ENCODE measurements around the gene FAM174B. TPM values are rescaled to one million over a fixed set of nuclear protein-coding genes. Genes with fewer than 3 reads are reported as not detected.

The FAM174B gene
- total RNA-seq, 1 donor from 2014 or later = 4.9 TPM

DNA sequence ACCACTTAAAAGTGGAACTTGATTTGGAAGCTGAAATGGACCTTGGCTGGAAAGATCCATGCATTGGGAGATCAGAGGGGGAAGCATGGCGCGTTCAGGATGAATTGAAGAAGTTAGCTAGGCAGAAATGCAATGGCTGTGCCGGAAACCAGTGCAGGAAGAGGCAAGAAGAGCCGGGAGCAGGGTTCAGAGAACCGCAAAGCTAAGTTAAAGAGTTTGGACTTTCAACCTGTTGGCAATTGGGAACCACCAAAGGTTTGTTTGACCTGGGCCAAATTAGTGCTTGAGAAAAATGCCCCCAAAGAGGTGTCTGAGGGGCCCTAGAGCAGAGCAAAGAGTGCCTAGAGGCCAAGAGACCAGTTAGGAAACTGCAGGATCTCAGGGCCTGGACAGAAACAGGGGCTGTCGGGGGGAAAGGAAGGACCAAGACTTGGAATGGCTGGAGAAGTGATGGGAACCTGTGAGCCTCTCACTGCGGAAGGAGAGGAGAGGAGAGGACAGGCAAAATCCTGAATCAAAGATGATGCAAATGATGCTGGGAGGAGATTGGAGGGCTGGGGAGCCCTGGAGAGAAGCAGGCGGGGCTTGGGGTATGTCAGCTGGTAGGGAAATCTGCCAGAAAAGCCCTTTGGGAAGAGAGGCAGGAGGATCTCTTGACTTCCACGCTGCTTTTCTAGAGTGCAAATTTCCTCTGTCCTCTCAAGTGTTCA is 49.3 kb downstream of the FAM174B start:
- intact Hi-C loops (cut with DNase I) = no loop called here
- no peak for DNase-seq (ENCODE audit: extremely low spot score in 2 of 2)
- Histone ChIP-seq H3K36me3 (no peaks in the 10 kb centered on the region), H3K27ac (no peak overlapping the region), H3K4me3 (no peak overlapping the region), H3K9me3 (no peaks in the 10 kb centered on the region), H3K27me3 (no peaks in the 10 kb centered on the region), H3K4me1 (no peaks in the 10 kb centered on the region)
- TF ChIP-seq POLR2A (IDR thresholded peaks at IDR 0.05) = no peak
- TF ChIP-seq, protein P1, sequence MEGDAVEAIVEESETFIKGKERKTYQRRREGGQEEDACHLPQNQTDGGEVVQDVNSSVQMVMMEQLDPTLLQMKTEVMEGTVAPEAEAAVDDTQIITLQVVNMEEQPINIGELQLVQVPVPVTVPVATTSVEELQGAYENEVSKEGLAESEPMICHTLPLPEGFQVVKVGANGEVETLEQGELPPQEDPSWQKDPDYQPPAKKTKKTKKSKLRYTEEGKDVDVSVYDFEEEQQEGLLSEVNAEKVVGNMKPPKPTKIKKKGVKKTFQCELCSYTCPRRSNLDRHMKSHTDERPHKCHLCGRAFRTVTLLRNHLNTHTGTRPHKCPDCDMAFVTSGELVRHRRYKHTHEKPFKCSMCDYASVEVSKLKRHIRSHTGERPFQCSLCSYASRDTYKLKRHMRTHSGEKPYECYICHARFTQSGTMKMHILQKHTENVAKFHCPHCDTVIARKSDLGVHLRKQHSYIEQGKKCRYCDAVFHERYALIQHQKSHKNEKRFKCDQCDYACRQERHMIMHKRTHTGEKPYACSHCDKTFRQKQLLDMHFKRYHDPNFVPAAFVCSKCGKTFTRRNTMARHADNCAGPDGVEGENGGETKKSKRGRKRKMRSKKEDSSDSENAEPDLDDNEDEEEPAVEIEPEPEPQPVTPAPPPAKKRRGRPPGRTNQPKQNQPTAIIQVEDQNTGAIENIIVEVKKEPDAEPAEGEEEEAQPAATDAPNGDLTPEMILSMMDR (IDR thresholded peaks at IDR 0.05) = no peak

DNA sequence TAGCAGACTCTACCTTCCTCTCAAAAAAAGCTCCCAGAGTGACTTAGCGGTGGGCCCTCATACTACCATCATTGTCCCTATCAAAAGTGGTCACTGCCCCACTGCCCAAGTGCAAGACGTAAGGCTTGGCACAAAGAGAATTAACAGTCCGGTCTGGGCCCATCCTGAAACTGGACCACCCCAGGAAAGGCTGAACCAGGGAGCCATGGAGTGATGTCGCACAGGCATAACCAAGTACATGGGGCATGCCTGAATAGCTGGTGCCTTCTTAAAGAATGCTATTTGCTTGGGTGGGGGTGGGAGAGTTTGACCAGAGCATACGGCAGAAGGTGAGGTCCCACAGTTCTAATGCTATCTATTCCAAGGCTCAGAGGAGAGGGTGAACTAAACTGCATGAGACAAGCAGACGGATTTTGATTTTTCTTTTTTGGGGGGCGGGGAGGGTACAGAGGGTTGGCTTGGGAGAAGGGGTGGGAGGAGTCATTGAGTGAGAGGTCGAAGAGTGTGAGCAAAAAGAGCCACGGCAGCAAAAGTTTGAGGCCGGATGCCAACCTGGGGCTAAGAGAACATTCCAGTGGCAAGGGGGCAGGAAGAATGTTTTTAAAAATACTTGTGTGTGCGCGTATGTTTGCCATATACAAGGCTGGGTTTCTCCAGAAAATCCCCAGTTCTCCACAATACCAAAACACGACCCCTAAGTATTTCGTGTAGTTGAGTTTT is 50.2 kb downstream of the FAM174B start:
- Histone ChIP-seq H3K9me3 (no peaks in the 10 kb centered on the region), H3K4me1 (no peaks in the 10 kb centered on the region), H3K4me3 (no peak overlapping the region), H3K27ac (no peak overlapping the region), H3K27me3 (no peaks in the 10 kb centered on the region), H3K36me3 (no peaks in the 10 kb centered on the region)
- DNase-seq (ENCODE audit: extremely low spot score in 2 of 2) = no peak
- intact Hi-C loops (cut with DNase I) = no loop called here
- no peak for TF ChIP-seq POLR2AphosphoS5 (IDR thresholded peaks at IDR 0.05; ENCODE audit: insufficient read depth in 1 of 2, low read depth in 1 of 2)
- no peak for TF ChIP-seq POLR2A (IDR thresholded peaks at IDR 0.05)
- TF ChIP-seq, protein P1 (IDR thresholded peaks at IDR 0.05) = no peak

DNA sequence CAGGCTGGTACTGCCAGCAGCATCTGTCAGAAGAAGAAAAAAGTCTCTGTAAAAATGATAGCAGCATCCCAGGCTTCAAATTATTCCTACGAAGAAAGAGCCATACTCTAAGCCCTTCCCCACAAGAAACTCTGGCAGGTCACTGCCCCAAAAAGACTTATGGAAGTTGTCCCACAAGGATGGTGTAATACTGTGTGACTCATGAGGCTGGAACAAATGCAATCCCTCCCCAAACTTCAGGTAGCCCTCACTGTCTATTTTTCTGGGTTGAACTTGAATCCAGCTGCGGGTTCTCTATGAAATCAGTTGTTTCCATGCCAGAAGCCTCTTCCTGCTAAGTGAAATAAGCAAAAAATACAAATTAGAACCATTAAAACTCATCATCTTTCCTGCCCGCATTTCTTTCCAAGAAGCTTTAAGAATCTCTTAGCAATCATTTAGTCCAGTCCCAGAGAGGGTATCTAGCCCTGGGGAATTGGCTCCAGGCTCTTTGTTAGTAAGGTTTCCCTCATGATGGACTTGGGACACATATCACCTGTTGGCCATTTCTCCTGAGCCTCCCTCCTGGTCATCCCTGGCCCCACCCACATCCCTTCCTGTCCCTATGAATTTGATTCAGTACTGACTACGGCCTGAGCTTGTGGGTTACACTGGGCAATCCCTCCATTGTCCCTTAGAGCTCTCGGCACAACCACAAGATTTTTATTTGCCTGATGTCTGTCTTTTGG is 51.7 kb downstream of the FAM174B start:
- H3K9me3 ChIP-seq = no peaks in the 10 kb centered on the region
- TF ChIP-seq POLR2AphosphoS5 (IDR thresholded peaks at IDR 0.05; ENCODE audit: insufficient read depth in 1 of 2, low read depth in 1 of 2) (peak in 1 of 2 donors; percentile 24), POLR2A (IDR thresholded peaks at IDR 0.05) (no peak)
- TF ChIP-seq, protein P1 (IDR thresholded peaks at IDR 0.05) = no peak
- H3K36me3 ChIP-seq = no peaks in the 10 kb centered on the region
- intact Hi-C loops (cut with DNase I) = no loop called here
- no peaks in the 10 kb centered on the region for H3K4me1 ChIP-seq
- H3K4me3 ChIP-seq = no peak overlapping the region
- H3K27me3 ChIP-seq = no peaks in the 10 kb centered on the region
- DNase-seq (ENCODE audit: extremely low spot score in 2 of 2) = no peak
- H3K27ac ChIP-seq = no peak overlapping the region

DNA sequence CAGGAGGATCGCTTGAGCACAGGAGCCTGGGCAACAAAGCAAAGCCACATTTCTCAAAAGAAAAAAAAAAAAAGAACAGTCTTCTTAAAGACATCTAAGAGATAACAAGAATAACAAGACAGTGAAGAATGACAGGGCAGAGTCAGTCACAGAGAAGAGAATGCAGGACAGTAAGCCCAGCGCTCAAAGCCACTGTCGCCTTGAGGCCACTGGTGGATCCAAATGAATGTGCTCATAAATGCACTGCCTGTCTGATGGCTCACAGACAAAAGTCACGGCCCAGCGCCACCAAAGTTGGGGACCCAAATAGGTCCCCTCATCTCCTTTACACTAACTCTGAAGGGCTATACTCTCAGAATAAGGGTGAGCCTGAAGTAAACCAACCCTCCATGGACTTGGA is 52.3 kb downstream of the FAM174B start:
- Histone ChIP-seq H3K4me1 (no peaks in the 10 kb centered on the region), H3K27ac (no peak overlapping the region), H3K27me3 (no peaks in the 10 kb centered on the region), H3K4me3 (no peak overlapping the region), H3K36me3 (no peaks in the 10 kb centered on the region), H3K9me3 (no peaks in the 10 kb centered on the region)
- intact Hi-C loops (cut with DNase I) = no loop called here
- no peak for TF ChIP-seq POLR2A (IDR thresholded peaks at IDR 0.05)
- TF ChIP-seq POLR2AphosphoS5 (IDR thresholded peaks at IDR 0.05; ENCODE audit: insufficient read depth in 1 of 2, low read depth in 1 of 2) = no peak
- TF ChIP-seq, protein P1 (IDR thresholded peaks at IDR 0.05) = no peak
- no peak for DNase-seq (ENCODE audit: extremely low spot score in 2 of 2)
